ENCODE data around the gene AGMO.
A peak's percentile ranks its signal among the peaks of the same experiment; 100 is the strongest.

Gene AGMO

DNA sequence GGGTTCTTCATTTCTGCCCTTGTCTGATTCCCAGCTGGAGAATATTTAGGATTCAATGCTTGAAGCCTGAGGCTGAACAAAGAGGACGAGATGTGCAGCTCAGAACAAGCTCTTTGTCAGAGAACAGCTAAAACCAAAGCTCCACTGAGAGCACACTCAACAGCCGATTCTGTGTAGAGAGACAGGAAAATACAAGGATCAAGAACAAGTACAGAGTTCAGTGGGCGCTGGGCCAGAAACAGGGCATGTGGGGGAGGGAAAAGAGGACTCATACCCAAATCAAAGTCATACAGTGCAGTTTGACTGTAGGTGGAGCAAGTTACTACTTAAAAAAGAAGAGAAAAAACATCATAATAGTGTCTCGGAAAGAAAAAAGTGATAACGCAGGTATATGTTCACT, at the start of gene AGMO:
Gene AGMO, minus strand, starts transcription at position 181 of the 400 bp plus-strand sequence.
- peak within 1 kb of the TSS in 11 of 21 experiments; percentile 1 to 52 (median 42) for H3K27ac ChIP-seq
- peak within 1 kb of the TSS in 1 of 7 experiments; percentile 1 for H3K4me3 ChIP-seq

DNA sequence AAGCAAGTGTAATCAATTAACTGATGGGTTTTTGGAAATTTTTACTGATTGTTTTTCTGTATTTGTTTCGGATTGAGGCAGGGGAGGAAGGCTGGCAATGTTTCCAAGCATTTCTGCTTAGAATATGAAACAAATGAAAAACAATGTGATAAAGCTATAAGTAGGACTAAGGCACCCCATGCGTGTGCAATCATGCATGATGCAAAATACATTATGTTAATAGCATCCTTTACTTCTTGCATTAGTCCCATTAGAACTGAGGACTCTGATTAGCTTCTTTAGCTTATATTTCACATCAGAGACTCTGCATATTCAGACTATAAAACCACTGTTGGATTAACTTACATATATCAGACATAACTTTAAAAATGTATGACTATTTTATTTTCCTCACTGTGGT, 48.7 kb upstream of the AGMO start:
- Histone ChIP-seq H3K4me3 (no peak overlapping the region), H3K27ac (no peak overlapping the region)

DNA sequence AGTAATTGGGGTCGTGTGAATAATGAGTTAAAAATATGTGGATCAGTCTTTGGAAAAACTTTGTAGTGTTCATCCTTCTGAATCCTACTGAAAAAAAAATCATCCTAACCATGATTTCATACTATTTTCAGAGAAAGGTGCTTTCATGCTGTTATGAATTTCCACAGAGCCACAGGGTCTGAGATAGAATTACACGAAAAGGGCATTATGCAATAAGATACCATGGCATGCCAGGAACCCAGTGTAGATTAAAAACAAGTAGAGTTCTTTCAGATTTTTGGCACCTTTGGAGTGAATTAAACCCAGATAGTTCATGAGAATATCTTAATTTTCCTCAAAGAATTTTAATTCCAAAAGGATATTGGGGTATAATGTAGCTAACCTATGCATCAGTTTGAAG, 47.5 kb upstream of the AGMO start:
- H3K4me3 ChIP-seq, result no peak overlapping the region
- H3K27ac ChIP-seq, result no peak overlapping the region

DNA sequence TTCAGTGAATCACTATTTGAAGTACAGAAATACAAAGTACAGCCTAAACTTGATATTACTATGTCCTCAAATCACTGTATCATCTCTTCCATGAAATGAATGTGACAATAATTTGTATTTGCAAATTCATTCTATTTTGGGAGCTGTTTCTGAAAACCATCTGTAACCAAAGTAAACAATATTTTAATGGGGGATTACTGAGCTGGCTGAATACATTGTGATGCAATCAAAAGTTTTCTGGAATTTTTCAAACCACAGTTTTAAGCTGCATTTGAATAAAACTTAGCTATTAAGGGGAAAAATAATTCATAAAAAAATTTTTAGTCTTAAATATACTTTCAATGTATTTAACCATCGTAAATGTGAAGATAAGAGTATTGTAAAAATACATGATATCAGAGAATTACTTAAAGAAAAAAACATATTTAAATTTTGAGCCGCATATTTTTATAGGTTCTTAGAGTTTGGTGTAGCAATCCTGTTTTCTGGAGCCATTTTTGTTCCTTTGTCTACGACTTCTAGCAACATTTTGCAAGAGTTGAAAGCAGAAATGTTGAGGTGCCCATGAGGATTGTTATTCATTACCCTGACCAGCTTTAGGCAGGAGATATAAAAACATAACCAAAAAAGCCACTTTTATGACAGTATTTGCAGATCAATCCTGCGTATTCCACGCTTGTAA, 45.9 kb upstream of the AGMO start:
- Histone ChIP-seq H3K27ac (peak overlapping the region in 1 of 21 experiments; percentile 12), H3K4me3 (no peak overlapping the region)

DNA sequence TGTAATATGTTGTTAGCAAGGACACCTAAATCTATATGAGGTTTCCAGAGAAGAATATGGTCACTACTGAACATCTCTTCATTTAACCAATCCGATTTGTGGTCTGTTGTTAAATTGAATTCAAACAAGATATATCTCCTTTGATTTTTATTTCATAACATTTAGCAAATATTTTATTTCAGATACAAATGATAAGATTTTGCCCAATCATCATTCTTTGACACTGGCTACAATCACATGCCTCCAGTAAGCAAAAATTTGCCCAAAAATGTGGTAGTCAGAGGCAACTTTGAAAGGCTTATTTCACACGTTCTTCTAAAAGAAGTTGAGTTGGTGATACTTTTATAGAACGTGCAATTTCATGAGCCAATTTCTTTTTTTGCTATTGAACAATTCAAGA, 44.7 kb upstream of the AGMO start:
- H3K4me3 ChIP-seq, result no peak overlapping the region
- H3K27ac ChIP-seq, result no peak overlapping the region

DNA sequence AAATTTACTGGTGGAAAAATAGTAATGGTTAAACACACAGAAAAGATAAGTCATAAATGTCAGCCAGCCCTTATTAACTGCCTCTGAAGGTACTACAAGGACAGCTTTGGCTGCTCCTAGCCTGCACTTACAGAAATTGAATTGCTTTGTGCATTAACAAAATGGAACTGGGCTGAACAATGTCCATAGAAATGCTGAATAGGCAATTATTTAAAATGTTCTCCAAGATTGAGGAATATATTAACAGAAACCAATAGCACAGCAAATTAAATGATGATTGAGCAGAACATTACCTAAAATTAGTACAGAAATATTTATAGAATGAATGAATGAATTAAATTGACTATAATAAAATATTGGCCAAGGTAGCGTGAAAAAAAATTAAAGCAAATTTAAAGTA, 42.4 kb upstream of the AGMO start:
- Histone ChIP-seq H3K27ac (no peak overlapping the region), H3K4me3 (no peak overlapping the region)

DNA sequence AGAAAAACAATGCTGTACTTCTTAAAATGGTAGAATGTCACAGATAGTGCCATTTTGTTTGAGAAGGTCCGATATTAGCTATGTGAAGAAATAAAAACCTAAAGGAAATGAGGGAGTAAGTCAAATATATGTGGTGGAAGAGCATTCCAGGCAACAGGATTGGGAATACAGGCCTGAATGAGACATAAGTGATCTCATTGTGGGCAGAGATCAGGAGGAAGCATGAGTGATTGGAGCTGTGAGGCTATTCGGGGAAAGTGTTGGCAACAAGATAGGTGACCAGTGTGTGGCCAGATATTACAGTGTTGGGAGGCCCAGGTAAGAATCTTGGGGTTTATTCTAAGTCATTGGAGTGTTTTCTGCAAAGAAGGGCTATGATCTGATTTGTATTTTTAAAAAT, 41.3 kb upstream of the AGMO start:
- Histone ChIP-seq H3K4me3 (no peak overlapping the region), H3K27ac (no peak overlapping the region)

DNA sequence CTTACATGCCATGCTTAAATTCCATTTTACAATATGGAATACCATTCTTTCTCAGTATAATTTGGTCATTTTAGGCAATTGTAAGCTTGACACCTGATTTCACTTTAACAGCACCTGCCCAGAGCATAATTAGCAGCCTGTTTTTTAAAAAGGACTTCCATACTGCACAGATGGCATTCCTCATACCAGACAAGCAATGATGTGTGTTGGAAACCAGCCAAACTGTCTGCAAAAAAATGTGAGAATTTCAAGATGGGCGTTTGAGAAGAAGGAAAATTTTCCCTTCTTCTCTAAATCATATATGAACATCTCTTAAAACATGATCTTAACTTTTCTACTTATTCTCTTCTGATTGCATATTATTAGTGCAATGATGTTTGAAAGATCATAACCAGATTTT, 40.4 kb upstream of the AGMO start:
- no peak overlapping the region for H3K4me3 ChIP-seq
- no peak overlapping the region for H3K27ac ChIP-seq

DNA sequence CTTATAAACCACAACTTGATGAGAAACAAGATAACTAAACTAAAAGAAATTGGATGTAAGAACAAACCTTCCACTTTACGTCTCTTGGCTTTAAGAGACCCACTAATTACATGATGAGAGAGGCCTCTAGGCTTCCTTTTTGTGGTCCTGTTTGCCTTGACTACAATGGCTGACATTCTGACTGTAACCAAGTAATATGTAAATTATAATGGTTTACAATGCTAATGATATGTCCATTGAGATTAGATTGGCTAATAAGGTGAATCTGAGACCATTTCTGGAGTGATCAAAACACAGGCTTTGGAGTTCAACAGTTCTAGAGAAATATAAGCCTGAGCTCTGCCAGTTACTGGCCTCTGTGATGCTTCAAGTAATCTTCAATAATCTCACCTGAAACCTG, 39.4 kb upstream of the AGMO start:
- H3K27ac ChIP-seq, result no peak overlapping the region

DNA sequence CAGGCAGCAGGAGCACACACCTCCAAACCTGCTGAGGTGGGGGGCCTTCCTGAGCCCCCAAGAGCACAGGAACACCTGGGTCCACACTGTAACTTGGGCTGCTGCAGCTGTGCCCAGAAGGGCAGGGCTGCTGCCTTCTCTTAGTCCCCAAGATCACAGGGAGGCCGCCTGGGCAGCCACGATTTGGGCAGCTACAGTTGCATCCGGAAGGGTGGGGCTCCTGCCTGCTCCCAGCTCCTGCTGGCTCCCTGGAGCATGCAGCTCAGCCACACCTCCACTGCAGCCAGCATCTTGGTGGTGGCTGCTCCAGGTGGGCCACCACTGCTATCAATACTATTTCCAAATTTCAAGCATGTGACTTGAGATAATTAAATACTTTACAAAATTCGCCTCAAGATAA, 38.5 kb upstream of the AGMO start:
- no peak overlapping the region for H3K4me3 ChIP-seq

More for the DNA sequence above, 39.4 kb upstream of the AGMO start:
- H3K4me3 ChIP-seq, result no peak overlapping the region

DNA sequence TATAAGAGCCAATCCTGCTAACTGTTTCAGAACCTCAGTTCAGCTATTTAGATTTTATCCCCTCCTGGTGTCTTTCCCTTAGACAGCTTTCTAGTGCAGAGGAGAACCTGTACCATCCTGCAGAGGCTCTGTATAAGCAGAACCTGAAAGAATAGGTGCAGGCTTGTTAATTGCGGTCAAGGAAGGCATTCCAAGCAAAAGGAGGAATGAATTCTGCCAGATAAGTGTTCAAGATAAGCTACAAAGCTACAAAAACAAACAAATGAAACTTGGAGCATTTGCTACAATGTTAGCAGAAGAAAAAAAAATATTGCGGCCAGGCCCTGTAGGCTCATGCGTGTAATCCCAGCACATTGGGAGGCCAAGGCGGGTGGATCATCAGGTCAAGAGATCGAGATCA, 32.6 kb upstream of the AGMO start:
- Histone ChIP-seq H3K4me3 (no peak overlapping the region), H3K27ac (no peak overlapping the region)

More for the DNA sequence above, 38.5 kb upstream of the AGMO start:
- no peak overlapping the region for H3K27ac ChIP-seq

DNA sequence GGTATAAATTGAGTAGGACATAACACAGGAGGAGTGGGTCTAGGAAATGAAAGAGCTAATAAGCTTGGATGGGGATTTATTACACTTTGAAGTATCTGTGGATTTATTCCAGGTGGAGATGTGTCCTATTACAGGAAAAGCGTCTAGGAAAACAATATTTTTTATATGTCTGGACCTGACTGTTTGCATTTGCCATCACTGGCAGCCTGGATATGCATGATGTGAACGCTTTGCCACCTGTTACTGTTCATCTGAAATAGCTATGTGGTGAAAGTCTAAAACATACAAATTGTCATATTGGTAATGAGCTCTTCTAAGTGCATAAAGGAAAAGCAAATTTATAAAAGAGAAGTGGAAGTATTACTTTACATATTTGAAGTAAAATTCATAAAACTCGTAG, 31.6 kb upstream of the AGMO start:
- Histone ChIP-seq H3K27ac (no peak overlapping the region), H3K4me3 (no peak overlapping the region)

DNA sequence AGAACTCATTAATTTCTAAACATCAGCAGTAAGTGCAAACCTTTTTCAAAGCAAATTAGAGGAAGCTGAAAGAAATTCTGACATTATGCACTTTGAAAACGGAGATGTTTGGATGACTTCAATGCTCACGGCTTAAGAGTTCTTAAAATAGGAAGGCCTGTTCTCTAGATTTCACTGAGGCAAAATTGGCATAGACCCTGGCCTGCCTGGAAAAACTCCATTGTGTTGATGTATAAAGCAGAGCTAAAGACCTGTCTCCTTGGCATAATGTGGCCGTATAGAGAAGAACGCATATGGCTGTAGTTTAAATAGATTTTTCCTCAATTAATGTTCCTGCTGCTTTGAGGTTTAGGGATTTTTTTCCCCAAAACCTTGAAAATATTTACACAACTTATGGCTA, 24.5 kb upstream of the AGMO start:
- H3K4me3 ChIP-seq, result no peak overlapping the region
- no peak overlapping the region for H3K27ac ChIP-seq

DNA sequence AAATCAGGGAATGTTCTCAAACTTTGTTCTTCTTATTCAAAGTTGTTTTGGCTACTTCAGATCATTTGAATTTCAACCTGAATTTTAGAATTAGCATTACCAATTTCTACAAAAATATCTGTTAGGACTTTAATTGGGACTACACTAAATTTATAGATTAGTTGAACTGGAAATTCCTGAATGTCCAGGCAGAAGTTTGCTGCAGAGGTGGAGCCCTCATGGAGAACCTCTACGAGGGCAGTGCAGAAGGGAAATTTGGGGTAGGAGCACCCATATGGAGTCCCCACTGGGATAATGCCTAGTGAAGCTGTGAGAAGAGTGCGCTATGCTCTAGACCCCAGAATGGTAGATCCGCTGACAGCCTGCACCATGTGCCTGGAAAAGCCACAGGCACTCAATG, 22.8 kb upstream of the AGMO start:
- Histone ChIP-seq H3K27ac (no peak overlapping the region), H3K4me3 (no peak overlapping the region)

DNA sequence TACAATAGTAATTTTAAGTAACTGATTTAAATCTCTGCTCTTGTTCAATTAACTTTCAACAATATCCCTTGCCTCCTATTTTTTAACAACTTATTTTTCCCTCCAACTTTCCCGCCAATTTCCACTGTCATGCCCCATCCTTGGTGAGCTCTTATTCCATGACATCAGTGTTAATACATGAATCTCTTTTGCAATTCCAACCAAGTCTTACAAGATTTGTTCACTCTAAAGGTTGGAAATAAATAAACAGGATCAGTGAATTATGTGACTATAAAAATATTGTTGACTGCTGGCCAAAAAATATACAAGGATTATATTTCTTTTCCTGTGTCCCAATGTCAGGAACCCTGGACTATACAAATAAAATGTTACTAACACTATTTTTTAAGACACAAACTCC, 21.0 kb upstream of the AGMO start:
- Histone ChIP-seq H3K4me3 (no peak overlapping the region), H3K27ac (no peak overlapping the region)

DNA sequence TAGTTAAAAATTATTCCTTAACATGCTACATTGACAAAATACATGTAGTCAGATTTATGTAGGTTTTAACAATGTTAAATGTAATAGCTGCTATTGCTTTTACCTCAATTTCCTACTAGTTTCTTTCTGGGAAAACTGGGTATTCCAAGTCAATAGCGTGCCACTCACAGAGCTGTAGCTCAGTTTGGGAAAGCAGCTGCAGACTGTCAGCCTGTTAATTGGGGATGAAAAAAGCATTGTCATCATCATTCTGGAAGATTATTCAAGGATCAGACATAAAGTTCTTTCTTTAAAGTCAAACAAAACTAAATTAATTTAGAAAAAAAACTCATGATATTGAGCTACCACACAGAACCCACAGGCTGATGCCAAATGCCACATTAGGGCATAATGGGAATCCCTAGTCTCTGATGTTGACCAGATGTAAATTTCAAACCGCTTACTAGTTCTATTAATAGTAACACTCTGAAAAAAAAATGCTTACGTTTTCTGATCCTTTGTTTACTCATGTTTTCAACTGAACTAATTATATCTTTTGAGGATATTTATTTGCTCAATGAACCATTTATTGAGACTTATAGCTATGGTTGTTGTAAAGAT, 19.6 kb upstream of the AGMO start:
- peak overlapping the region in 1 of 21 experiments; percentile 14 for H3K27ac ChIP-seq
- no peak overlapping the region for H3K4me3 ChIP-seq

DNA sequence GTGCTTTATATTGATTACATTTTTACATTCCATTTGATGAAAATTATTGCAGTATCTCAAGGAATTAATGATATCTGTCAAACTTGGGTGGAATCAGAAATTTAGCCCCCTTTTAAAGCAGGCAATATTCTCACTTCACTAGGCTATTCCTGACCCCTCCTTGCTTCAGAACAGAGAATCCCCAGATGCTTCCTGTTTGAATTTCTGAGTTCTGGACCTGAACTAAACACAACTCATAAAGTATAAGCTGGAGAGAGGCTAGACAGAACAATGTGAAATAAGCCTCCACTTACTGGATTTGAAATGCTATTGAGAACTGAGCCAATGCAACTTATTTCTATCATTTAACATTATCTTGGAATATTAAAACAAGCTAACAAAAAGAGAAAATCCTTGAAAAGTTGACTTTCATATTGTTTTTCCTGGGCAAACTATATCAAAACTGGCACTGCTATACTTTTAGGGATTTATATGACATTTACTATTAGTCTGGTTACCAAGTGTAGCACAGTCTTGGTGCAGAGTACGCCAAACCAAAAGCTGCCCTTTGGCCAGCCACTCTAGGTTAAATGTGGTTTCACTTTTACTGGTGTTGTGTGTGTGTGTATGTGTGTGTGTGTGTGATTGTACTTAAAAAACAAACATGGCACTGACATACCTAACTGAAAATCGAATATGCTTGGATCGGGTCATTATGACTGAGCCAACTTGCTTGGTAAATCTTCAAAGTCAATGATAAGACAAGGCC, 19.0 kb upstream of the AGMO start:
- Histone ChIP-seq H3K4me3 (no peak overlapping the region), H3K27ac (peak overlapping the region in 1 of 21 experiments; percentile 14)

DNA sequence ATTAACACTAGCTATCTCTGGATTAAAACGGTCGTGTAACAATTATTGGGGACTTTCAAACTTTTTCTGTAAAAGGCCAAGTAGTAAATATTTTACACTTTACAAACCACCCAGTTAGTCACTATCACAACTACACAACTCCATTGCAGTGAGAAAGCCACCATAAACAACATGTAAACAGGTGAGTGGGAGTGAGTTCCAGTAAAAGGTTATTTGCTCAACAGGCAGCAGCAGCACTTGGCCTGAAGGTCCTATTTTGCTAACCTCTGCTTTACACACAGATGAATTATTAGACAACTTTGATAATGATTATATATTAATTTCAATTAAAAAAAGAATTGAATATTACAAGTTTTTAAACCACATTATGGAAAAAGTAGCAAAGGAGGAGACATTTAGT, 15.8 kb upstream of the AGMO start:
- Histone ChIP-seq H3K4me3 (no peak overlapping the region), H3K27ac (no peak overlapping the region)

DNA sequence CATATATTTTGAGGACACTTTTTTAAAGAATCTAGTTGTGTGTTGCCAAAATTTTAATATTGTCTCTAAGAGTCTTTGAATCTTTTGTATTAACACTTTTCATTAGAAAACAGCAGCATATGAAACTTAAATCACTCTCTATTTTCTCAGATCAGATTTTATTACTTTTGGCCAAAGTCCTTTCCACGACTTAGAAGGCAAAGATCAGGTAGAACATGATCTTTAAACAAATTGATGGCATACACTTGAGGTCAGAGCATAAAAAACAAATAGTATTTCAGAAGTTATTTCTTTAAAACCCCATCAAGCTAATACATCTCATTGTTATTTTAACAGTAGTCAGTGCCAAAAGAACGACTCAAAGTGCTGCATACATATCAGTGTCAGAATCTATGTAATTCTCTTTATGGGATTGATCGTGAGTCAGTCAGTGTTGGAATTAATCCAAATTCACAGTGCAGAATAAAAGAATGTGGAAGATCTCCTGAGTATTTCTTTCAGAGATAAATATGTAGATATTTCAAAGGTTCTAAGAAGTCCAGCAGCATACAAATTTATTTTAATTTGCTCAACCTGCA, 9.6 kb upstream of the AGMO start:
- H3K4me3 ChIP-seq, result no peak overlapping the region
- H3K27ac ChIP-seq, result no peak overlapping the region

DNA sequence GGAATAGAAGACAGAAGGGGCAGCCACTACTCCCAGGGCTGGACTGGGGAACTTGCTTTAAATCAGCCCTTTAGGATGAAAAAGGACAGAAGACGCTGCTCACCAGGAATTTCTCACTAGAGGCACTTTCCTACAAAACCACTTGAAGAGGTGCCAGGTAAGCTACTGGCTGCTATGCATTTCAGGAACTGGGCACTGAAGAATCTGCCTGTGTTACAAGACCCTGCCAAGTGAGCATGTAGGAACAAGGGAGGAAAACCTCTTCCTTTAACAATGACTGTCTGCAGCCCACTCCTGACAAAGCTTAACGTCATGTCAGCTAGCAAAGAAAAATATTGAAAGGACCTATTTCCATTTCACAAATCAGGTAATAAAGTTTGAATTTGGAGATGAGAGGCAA, 5.8 kb upstream of the AGMO start:
- Histone ChIP-seq H3K27ac (no peak overlapping the region), H3K4me3 (no peak overlapping the region)

DNA sequence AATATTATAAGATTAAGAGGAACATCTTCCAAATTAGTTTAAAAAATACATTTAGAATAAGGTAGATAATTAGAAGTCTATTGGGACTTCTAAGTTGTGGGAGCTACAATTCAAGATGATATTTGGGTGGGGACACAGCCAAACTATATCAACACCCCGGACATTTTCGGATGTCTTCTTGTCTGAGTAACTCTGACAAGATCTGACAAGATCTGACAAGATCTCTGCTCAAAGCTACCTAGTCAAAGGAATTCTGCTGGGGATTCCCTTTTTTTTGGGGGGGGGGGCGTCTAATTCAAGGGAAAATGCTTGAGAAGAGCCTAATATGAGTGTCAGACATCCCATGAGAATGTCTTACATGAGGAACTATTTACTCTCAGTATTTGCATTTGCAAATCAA, 5.2 kb upstream of the AGMO start:
- Histone ChIP-seq H3K27ac (no peak overlapping the region), H3K4me3 (no peak overlapping the region)
